Chondrocyte (in vitro differentiated cells): ENCODE data around the gene PIP5K1A. TPM values are rescaled to one million over a fixed set of nuclear protein-coding genes. Genes with fewer than 3 reads are reported as not detected.

Experiments
- DNase-seq: peaks from one replicate; pipeline ENCODE4 v3.0.0; 2021; ENCODE audit warnings: mixed read lengths, low spot score
- H3K27ac Mint-ChIP-seq: one replicate; pipeline ENCODE4 v1.8.0; 2021; ENCODE audit warnings: mild to moderate bottlenecking, moderate library complexity, mixed read lengths; ENCODE audit not compliant: unreplicated experiment
- H3K27me3 Mint-ChIP-seq: 2 replicates; pipeline ENCODE4 v1.8.0; 2021; ENCODE audit warnings: low read depth, mixed read lengths
- H3K36me3 Mint-ChIP-seq: 2 replicates; pipeline ENCODE4 v1.8.0; 2021; ENCODE audit warnings: low read depth, mixed read lengths
- H3K4me1 Mint-ChIP-seq: 2 replicates; pipeline ENCODE4 v1.8.0; 2021; ENCODE audit warnings: low read depth, mild to moderate bottlenecking, mixed read lengths
- H3K4me3 Mint-ChIP-seq: one replicate; pipeline ENCODE4 v1.8.0; 2021; ENCODE audit warnings: mild to moderate bottlenecking, moderate library complexity, mixed read lengths; ENCODE audit not compliant: unreplicated experiment
- H3K9me3 Mint-ChIP-seq: 2 replicates; pipeline ENCODE4 v1.8.0; 2021; ENCODE audit warnings: low read depth, mixed read lengths
- total RNA-seq: library from RNA; stranded (reverse); gene quantifications from 3 replicates; pipeline ENCODE4 v1.2.1, GENCODE V29; 2021
- TF ChIP-seq, protein P1 (sequence below): fragments of 200-600 bp; sonication (generic); IDR thresholded peaks from 2 replicates; pipeline ENCODE4 v1.5.0; 2021; ENCODE audit warnings: antibody characterized with exemption, mild to moderate bottlenecking, moderate library complexity

Gene PIP5K1A
- total RNA-seq, 1 donor from 2014 or later, result 72.8 TPM

DNA sequence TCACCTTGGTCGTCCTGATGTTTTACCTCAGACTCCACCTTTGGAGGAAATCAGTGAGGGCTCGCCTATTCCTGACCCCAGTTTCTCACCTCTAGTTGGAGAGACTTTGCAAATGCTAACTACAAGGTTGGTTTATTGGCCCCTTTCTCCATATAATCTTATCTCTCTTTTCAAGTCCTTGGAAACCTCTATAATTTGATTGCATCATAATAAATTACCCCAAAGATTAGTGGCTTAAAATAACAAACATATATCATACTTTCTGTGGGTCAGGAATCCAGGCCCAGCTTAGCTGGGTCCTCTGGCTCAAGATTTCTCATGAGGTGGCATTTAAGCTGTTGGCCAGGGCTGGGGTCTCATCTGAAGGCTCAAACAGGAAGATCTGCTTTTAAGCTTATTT is 44.1 kb downstream of the PIP5K1A start:
- TF ChIP-seq, protein P1, sequence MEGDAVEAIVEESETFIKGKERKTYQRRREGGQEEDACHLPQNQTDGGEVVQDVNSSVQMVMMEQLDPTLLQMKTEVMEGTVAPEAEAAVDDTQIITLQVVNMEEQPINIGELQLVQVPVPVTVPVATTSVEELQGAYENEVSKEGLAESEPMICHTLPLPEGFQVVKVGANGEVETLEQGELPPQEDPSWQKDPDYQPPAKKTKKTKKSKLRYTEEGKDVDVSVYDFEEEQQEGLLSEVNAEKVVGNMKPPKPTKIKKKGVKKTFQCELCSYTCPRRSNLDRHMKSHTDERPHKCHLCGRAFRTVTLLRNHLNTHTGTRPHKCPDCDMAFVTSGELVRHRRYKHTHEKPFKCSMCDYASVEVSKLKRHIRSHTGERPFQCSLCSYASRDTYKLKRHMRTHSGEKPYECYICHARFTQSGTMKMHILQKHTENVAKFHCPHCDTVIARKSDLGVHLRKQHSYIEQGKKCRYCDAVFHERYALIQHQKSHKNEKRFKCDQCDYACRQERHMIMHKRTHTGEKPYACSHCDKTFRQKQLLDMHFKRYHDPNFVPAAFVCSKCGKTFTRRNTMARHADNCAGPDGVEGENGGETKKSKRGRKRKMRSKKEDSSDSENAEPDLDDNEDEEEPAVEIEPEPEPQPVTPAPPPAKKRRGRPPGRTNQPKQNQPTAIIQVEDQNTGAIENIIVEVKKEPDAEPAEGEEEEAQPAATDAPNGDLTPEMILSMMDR, result no peak
- H3K36me3 Mint-ChIP-seq, result peaks cover 48% of the 10 kb centered on the region

DNA sequence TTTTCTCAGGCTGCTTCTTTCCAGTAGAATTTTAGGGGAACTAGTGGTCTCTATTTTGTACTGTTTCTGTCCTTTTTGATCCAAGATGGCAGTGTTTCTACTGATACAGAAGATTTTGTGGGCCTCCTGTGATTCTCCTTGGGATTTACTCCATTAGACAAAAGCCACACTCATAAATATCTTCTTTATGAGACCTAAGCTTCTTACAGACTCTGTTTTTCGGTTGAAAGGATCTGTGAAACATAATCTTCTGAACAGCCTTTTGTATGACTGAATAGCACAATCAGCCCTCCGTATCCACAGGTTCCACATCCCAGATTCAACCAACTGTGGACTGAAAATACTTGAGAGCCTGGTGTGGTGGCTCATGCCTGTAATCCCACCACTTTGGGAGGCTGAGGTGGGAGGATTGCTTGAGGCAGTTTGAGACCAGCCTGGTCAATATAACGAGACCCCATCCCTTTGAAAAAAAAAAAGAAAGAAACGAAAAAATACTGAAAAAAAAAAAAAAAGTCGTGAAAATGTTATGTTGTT is 45.4 kb downstream of the PIP5K1A start:
- peaks cover 2% of the 10 kb centered on the region for H3K4me1 Mint-ChIP-seq
- H3K9me3 Mint-ChIP-seq, result no peaks in the 10 kb centered on the region
- H3K4me3 Mint-ChIP-seq, result no peak overlapping the region
- H3K36me3 Mint-ChIP-seq, result peaks cover 45% of the 10 kb centered on the region
- TF ChIP-seq, protein P1, result no peak
- no peaks in the 10 kb centered on the region for H3K27me3 Mint-ChIP-seq
- peak overlapping the region; percentile 22 for H3K27ac Mint-ChIP-seq
- DNase-seq, result no peak

More for the DNA sequence above, 44.1 kb downstream of the PIP5K1A start:
- no peaks in the 10 kb centered on the region for H3K27me3 Mint-ChIP-seq
- H3K27ac Mint-ChIP-seq, result no peak overlapping the region
- no peak overlapping the region for H3K4me3 Mint-ChIP-seq
- DNase-seq, result no peak
- peaks cover 15% of the 10 kb centered on the region for H3K4me1 Mint-ChIP-seq
- H3K9me3 Mint-ChIP-seq, result no peaks in the 10 kb centered on the region

DNA sequence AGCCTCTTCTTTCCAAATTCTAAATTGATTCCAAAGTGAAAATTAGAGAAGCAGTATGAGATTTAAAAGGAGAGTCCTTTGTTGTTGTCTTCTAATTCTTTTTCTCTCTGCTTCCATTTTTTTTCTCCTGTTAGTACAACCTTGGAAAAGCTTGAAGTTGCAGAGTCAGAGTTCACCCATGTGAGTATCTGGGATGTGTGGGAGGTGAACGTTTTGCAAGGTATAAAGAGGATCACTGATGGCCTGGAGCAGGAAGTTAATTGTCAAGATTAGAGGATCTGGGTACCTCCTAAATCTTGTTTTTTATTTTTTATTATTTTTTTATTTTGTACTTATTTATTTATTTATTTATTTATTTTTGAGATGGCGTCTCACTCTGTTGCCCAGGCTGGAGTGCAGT is 48.4 kb downstream of the PIP5K1A start:
- H3K27me3 Mint-ChIP-seq, result no peaks in the 10 kb centered on the region
- no peak for DNase-seq
- TF ChIP-seq, protein P1, result no peak
- peaks cover 44% of the 10 kb centered on the region for H3K36me3 Mint-ChIP-seq
- no peaks in the 10 kb centered on the region for H3K9me3 Mint-ChIP-seq
- H3K4me3 Mint-ChIP-seq, result no peak overlapping the region
- H3K27ac Mint-ChIP-seq, result no peak overlapping the region
- peaks cover 2% of the 10 kb centered on the region for H3K4me1 Mint-ChIP-seq

DNA sequence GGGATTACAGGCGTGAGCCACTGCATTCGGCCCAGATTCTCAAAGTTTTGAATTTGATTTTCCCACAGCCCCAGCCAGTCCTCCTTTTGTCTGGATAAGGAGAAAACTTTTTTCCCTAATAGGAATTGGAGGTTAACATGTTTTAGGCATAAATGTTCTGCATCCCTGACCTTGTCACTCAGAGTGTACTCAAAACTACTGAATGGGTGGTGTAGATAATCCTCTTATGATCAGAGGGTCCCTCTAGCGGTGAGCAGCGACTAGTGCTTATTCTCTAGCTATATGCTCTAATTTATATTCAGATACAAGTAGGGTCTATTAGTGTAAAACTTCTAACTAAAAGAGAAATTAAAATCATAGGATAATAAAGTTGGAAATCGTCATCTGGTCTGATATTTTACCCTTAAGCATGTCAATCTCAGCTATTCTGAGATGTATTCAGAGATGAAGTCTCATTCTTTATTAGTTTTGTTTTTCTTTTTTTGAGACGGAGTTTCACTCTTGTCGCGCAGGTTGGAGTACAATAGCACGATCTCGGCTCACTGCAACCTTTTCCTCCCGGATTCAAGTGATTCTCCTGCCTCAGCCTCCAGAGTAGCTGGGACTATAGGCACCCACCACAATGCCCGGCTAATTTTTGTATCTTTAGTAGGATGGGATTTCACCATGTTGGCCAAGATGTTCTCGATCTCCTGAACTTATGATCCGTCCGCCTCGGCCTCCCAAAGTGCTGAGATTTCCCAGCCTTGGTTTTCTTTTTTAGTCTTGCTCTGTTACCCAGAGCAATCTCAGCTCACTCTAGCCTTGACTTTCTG is 53.5 kb downstream of the PIP5K1A start:
- Mint-ChIP-seq H3K27ac (peak overlapping the region; percentile 13), H3K36me3 (peaks cover 14% of the 10 kb centered on the region), H3K4me3 (no peak overlapping the region), H3K9me3 (no peaks in the 10 kb centered on the region), H3K4me1 (peaks cover 19% of the 10 kb centered on the region), H3K27me3 (no peaks in the 10 kb centered on the region)
- DNase-seq, result no peak
- TF ChIP-seq, protein P1, result peak; percentile 90

DNA sequence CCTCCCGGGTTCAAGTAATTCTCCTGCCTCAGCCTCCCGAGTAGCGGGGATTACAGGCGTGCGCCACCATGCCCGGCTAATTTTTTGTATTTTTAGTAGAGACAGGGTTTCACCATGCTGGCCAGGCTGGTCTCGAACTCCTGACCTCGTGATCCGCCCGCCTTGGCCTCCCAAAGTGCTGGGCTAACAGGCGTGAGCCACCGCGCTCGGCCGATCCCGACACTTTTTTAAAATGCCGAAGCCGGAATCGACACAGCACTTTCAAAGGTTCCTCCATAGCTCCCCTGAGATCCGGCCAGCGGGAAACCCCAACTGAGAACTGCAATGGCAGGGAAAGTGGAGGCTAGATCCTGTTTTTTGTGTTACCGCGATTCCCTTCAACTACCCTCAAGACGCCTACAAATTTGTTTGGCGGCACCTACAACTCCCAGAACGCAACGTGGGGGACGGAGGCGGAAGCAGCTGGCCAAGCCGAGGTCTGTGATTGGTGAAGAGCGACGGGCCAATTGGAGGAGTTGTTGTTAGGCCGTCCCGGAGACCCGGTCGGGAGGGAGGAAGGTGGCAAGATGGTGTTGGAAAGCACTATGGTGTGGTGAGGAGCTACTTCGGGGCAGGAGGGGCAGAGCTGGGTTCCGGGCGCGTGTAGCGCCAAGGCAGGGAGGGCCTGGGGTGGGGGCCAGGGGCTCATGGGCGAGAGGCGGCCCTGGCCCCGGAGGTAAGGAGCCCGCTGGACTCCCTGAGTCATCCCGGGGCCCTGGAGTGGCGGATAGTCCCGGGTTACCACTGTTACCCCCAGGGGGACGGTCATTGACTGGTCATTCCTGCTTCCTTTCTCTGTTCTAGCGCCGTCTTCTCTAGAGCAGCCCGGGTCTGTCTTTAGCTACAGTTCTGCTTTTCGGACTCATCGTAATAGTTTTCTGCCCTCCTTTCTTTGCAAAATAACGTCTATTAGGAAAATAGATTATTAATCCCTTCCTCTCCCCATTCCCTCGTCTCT is 56.2 kb downstream of the PIP5K1A start, which contains the start of gene PSMD4:
TSS of gene PSMD4 (plus strand) at position 518 of the 997 bp plus-strand sequence. CDS start at position 567, 49 bp downstream.
- Mint-ChIP-seq H3K27ac (peak within 1 kb of the TSS; percentile 99), H3K4me3 (peak within 1 kb of the TSS; percentile 96), H3K27me3 (no peaks in the 10 kb centered on the region), H3K36me3 (peaks cover 2% of the 10 kb centered on the region), H3K4me1 (peaks cover 31% of the 10 kb centered on the region), H3K9me3 (no peaks in the 10 kb centered on the region)
- DNase-seq, result peak; percentile 96
- TF ChIP-seq, protein P1, result peak; percentile 33
